HG03139 (cell line): Measurements from ENCODE around the gene MAPK8IP1.
"Not testable (repeated sequence)": the region's sequence is repeated elsewhere in the genome, so short reads cannot be mapped to it uniquely, and the experiment has no call there.

Experiments used
- ATAC-seq: cut with Tn5 transposase; IDR thresholded peaks from one replicate; pipeline ENCODE4 v1.9.1; 2021; ENCODE audit not compliant: unreplicated experiment

MAPK8IP1 gene

DNA sequence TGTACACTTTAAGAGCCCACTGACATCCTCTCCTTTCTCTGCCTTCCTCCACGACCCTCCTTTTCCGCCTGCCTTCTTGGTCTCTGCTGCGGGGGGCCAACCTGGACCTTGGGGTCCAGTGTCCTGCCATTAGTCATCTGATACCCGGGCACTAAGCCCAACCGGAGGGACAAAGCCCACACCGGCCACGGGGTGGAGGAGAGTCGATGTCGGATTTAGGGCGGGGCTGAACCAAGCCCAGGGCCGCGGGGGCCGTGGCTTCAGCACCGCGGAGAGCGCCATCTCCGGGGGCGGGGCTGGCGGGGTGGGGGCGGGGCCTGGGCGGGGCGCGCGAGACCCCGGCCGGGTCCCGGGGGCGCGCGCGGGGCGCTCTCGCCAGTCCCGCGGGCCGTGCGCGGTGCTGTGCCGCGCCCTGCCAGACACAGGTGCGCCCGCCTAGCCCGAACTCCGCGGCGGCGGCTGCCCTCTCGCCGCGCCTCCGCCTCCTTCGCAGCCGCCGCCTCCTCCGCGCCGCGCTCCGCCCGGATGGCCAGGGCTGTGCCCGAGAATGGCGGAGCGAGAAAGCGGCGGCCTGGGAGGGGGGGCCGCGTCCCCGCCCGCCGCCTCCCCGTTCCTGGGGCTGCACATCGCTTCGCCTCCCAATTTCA is at the start of gene MAPK8IP1:
Gene MAPK8IP1, plus strand, starts transcription at position 378 of the 647 bp plus-strand sequence. Its CDS starts 170 bp downstream, at position 548.
- ATAC-seq, result peak; percentile 47

DNA sequence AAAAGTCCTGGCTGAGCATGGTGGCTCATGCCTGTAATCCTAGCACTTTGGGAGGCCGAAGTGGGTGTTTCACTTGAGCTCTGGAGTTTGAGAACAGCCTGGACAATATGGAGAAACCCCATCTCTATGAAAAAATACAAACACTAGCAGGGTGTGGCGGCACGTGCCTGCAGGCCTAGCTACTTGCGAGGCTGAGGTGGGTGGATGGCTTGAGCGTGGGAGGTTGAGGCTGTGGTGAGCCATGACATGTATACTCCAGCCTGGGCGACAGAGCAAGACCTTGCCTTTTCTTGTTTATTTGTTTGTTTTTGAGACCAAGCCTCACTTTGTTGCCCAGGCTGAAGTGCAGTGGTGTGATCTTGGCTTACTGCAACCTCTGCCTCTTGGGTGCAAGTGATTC is 46.2 kb upstream of the MAPK8IP1 start:
- ATAC-seq, result no peak

GRCh38 chr11:45840251-45840650 is 45.2 kb upstream of the MAPK8IP1 start:
- ATAC-seq, result not testable (repeated sequence)

GRCh38 chr11:45843158-45843924 is 42.1 kb upstream of the MAPK8IP1 start:
- no peak for ATAC-seq

DNA sequence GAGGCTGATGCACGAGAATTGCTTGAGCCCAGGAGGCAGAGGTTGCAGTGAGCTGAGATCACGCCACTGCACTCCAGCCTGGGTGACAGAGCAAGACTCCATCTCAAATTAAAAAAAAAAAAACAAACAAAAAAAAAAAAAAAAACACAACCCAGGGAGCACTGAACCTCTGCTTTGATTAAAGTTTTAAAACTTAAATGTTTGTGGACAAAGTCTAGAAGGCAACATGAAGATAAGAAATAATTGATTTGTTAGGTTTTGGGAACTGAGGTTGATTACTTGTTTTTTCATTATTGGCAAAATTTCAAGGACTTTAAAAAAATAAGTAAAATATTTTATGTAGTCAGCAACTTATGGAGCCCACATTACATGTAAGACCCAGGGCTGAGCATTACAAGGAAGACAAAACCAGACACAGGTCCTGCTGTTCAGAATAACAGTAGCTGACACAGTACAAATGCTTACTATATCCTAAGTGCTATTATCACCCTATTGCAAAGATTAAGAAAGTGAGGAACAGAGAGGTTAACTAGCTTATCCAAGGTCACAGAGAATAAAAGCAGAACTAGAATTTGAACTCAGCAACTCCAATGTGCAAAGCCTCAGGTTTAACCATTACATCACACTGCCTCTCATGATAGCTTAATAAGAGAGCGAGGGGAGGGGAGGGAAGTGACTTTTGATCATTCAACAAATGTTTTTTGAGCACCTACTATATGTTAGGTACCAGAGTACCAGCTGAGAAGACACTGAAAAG is 40.5 kb upstream of the MAPK8IP1 start:
- ATAC-seq, result no peak

DNA sequence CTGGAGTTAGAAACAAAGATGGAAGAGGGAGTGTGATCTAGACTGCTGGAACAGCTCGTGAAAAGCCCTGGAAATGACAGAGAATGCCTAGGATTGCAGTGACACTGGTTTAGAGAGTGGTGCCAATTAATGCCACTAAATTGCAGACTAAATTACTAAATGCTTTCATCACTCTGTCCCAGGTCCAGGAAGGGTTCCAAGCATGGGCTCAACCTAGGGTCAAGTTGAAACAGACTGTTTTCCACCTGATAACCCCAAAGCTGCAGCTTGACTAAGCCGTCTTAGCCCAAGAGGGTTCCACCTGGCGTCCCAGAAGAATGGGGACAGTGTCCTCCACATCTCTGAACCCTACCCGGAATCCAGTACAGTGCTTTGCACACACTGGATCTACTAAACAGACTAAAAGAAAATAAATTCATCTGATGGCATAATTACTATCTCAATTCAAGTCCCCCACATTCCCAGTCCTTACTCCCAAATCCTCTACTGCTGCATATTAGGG is 39.2 kb upstream of the MAPK8IP1 start:
- no peak for ATAC-seq

GRCh38 chr11:45846974-45847910 is 38.2 kb upstream of the MAPK8IP1 start, which contains the start of gene CRY2:
TSS of gene CRY2 (plus strand) at chr11:45847475. CDS start at chr11:45847491, 16 bp downstream.
- ATAC-seq, result peak; percentile 88

- ATAC-seq, result peak; percentile 18
Observed at GRCh38 chr11:45847911-45848316, 37.5 kb upstream of the MAPK8IP1 start.

- ATAC-seq, result no peak
Observed at GRCh38 chr11:45848654-45849081, 36.8 kb upstream of the MAPK8IP1 start.

DNA sequence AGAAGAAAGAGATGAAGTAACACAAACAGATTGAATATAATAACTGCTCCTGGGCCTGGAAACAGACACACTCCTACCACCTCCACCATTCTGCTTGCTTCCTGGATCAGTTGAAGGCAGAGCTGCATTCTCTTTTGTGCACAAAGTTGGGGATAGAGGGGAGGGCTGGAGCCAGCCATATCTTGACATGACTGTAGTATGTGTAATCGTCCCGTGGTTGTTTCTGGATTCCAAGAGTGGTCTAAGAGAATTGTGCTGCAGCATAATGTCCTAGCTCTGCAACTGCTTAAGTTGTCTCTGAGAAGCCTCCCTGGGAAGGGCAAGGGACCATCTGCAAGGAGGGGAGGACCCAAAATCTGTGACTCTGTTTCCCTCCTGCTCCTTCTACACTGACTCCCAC is 35.0 kb upstream of the MAPK8IP1 start:
- ATAC-seq, result no peak

DNA sequence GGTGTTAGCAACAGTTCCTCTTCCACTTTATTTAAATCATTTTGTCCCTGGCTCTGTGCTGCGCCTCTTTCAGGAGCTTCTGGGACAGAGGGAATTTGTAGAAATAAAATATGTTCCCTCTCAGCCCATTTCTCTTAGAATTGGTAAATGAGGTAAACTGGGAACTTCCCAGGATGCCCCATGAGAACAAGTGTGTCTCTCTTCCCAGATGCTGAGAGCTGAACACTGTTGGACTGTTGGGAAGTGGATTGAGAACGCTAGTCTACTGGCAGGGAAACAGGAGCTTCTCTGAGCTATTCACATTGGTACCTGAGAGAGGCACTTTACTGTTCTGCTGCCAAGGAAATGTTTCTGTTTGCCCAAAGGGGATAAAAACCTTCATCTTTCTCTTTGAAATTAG is 34.2 kb upstream of the MAPK8IP1 start:
- ATAC-seq, result no peak

- ATAC-seq, result no peak
Observed at GRCh38 chr11:45852018-45852711, 33.3 kb upstream of the MAPK8IP1 start.

- ATAC-seq, result no peak
Observed at GRCh38 chr11:45852712-45853101, 32.7 kb upstream of the MAPK8IP1 start.

GRCh38 chr11:45853332-45854219 is 31.9 kb upstream of the MAPK8IP1 start:
- ATAC-seq, result no peak

- no peak for ATAC-seq
Observed at GRCh38 chr11:45855308-45855707, 30.1 kb upstream of the MAPK8IP1 start.

DNA sequence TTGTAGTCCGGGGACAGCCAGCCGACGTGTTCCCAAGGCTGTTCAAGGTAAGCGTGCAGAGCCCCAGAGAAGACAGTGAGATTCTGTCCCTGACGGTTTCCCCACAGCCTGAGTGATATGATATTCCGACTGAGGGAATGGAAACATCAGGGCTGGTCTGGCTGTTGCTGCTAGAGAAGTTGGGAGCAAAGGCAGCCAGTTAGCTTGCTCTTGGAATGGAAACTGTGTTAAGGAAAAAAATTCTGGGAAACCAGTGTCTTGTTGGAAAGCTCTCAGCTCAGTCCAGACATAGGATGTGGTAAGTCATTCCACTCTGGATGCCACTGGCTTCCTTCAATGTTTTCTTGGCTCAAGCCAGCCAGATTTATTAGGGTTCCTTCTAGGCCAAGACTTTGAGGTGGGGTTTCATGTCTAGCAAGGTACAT is 29.4 kb upstream of the MAPK8IP1 start:
- ATAC-seq, result no peak

- ATAC-seq, result no peak
Observed at GRCh38 chr11:45857961-45858474, 27.4 kb upstream of the MAPK8IP1 start.

GRCh38 chr11:45858751-45859398 is 26.6 kb upstream of the MAPK8IP1 start:
- ATAC-seq, result no peak
